Left lung (tissue), 10 donors: ENCODE data around the gene TRAPPC11. TPM values are rescaled to one million over a fixed set of nuclear protein-coding genes. Genes with fewer than 3 reads are reported as not detected.
"Not testable (repeated sequence)": the region's sequence is repeated elsewhere in the genome, so short reads cannot be mapped to it uniquely, and the experiment has no call there.

Experiments used
- ATAC-seq: fragments of 200-7000 bp; cut with Tn5 transposase; one replicate; pipeline ENCODE4 v1.9.1; 2020; ENCODE audit warnings: moderate library complexity
- DNase-seq, 4 donors: peaks; one replicate each; pipeline ENCODE4 v3.0.0-alpha.2; 2013 to 2020
- H3K27ac ChIP-seq, 2 donors: fragments of 200-600 bp; sonication (generic) in 1 of 2; one replicate each; pipeline versions ENCODE4 v1.5.0 to v1.8.0; 2020 to 2021
- H3K27me3 ChIP-seq, 2 donors: fragments of 200-600 bp; sonication (generic) in 1 of 2; one replicate each; pipeline versions ENCODE4 v1.5.0 to v1.8.0; 2020 to 2021
- H3K36me3 ChIP-seq, 2 donors: fragments of 200-600 bp; sonication (generic) in 1 of 2; one replicate each; pipeline versions ENCODE4 v1.5.0 to v1.8.0; 2020 to 2021
- H3K4me1 ChIP-seq, 2 donors: fragments of 200-600 bp; one replicate each; pipeline ENCODE4 v1.8.0; 2021
- H3K4me3 ChIP-seq, 2 donors: fragments of 200-600 bp; sonication (generic) in 1 of 2; one replicate each; pipeline versions ENCODE4 v1.5.0 to v1.8.0; 2020 to 2021; ENCODE audit warnings: mild to moderate bottlenecking in 1 of 2
- H3K9me3 ChIP-seq, 2 donors: fragments of 200-600 bp; sonication (generic) in 1 of 2; one replicate each; pipeline versions ENCODE4 v1.5.0 to v1.8.0; 2020 to 2021
- intact Hi-C, 2 donors: fragments of 100-400 bp; cut with DNase I; formaldehyde crosslinking; loops; one replicate each; pipeline versions ENCODE4 v1.11.2 to v1.14.2; 2022
- polyA plus RNA-seq, 6 donors: library from polyadenylated mRNA; unstranded; fragments of 120-200 nt; gene quantifications; one replicate each; pipeline ENCODE4 v1.2.1, GENCODE V29; 2013; ENCODE audit not compliant: insufficient read length in 6 of 6
- total RNA-seq, 2 donors: library from RNA; stranded (reverse); fragmentation: NEBNext Ultra II Directional; extraction: Animal tissue kit (Norgen Biotek cat#: 25700); gene quantifications; one replicate each; pipeline ENCODE4 v1.2.1, GENCODE V29; 2021
- TF ChIP-seq, protein P1 (sequence below), 2 donors: fragments of 200-600 bp; sonication (generic) in 1 of 2; IDR thresholded peaks; one replicate each; pipeline versions ENCODE4 v1.5.0 to v1.8.0; 2021; ENCODE audit warnings: antibody characterized with exemption in 2 of 2
- donor health status: DM: no; HTN: yes; CAD: no.
- donor health status: DM: no; HTN: no; CAD: no.

The TRAPPC11 gene
- total and polyA plus RNA-seq, 8 donors: 29.5 to 55.2 (median 49.2) TPM

DNA sequence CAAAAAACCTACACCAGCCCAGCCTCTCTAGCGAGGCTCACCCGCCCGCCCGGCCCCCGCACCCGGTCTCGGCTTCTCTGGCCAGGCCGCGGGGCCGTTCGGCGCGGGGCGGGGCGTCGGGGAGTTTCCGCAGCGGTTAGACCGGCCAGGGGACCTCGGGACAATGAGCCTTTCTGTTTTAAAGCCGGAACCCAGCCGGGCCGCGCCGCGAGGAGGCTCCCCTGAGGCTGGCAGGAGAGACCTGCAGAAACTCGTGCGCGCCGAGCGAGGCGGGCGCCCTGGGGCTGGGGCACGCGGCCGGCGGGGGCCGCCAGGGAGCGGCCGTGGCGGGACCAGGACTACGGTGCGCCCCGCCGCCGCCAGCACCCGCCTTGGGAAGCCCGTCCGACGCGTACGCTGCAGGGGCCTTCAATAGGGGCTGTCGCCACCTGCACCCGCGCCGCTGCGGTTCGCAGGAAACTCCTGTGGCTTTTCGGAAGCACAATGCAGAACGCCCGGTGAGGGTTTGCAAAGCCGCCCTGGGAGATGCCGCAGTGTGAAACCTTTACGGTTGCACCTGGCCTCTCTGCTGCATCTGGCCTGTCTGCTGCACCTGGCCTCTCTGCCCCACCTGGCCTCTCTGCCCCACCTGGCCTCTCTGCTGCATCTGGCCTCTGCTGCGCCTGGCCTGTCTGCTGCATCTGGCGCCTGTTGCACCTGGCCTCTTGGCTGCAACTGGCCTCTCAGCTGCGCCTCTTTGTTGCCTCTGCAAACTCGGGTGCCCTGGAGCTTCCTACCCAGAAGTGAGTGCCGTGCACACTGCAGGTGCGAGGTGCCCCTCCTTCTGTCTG lies 63.9 kb downstream of the TRAPPC11 start:
- Histone ChIP-seq H3K36me3 (no peaks in the 10 kb centered on the region), H3K9me3 (peaks cover 0 to 2% of the 10 kb centered on the region in 2 donors), H3K4me3 (peak overlapping the region; percentile 41 to 56), H3K27me3 (no peaks in the 10 kb centered on the region), H3K27ac (peak overlapping the region; percentile 19 to 69), H3K4me1 (peaks cover 0 to 20% of the 10 kb centered on the region in 2 donors)
- DNase-seq (peak; percentile 42 to 94 (median 76)), ATAC-seq (peak; percentile 86)
- intact Hi-C loops: no loop called here
- TF ChIP-seq, protein P1, sequence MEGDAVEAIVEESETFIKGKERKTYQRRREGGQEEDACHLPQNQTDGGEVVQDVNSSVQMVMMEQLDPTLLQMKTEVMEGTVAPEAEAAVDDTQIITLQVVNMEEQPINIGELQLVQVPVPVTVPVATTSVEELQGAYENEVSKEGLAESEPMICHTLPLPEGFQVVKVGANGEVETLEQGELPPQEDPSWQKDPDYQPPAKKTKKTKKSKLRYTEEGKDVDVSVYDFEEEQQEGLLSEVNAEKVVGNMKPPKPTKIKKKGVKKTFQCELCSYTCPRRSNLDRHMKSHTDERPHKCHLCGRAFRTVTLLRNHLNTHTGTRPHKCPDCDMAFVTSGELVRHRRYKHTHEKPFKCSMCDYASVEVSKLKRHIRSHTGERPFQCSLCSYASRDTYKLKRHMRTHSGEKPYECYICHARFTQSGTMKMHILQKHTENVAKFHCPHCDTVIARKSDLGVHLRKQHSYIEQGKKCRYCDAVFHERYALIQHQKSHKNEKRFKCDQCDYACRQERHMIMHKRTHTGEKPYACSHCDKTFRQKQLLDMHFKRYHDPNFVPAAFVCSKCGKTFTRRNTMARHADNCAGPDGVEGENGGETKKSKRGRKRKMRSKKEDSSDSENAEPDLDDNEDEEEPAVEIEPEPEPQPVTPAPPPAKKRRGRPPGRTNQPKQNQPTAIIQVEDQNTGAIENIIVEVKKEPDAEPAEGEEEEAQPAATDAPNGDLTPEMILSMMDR (IDR thresholded peaks at IDR 0.05): peak in 1 of 2 donors; percentile 11

- peaks cover 0 to 20% of the 10 kb centered on the region in 2 donors for H3K4me1 ChIP-seq
- DNase-seq (no peak), ATAC-seq (no peak)
- no peaks in the 10 kb centered on the region for H3K36me3 ChIP-seq
- no peaks in the 10 kb centered on the region for H3K27me3 ChIP-seq
- intact Hi-C loops: no loop called here
- TF ChIP-seq, protein P1 (IDR thresholded peaks at IDR 0.05): no peak
- H3K27ac ChIP-seq: peak overlapping the region in 1 of 2 donors; percentile 69
- H3K4me3 ChIP-seq: no peak overlapping the region
- peaks cover 0 to 2% of the 10 kb centered on the region in 2 donors for H3K9me3 ChIP-seq
These were observed 64.6 kb downstream of the TRAPPC11 start for GRCh38 chr4:183723561-183724228.

DNA sequence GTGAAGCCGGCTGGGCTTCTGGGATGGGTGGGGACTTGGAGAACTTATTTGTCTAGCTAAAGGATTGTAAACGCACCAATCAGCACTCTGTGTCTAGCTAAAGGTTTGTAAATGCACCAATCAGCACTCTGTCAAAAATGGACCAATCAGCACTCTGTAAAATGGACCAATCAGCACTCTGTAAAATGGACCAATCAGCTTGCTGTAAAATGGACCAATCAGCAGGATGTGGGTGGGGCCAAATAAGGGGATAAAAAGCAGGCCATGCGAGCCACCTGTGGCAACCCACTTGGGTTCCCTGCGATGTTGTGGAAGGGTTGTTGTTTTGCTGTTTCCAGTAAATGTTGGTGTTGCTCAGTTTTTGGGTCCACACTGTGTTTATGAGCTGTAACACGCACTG lies 66.5 kb downstream of the TRAPPC11 start:
- H3K27ac ChIP-seq, intact Hi-C loops, DNase-seq, H3K36me3 ChIP-seq, H3K9me3 ChIP-seq, H3K27me3 ChIP-seq, ATAC-seq, H3K4me3 ChIP-seq: not testable (repeated sequence)
- H3K4me1 ChIP-seq: peaks cover 0 to 20% of the 10 kb centered on the region in 2 donors

DNA sequence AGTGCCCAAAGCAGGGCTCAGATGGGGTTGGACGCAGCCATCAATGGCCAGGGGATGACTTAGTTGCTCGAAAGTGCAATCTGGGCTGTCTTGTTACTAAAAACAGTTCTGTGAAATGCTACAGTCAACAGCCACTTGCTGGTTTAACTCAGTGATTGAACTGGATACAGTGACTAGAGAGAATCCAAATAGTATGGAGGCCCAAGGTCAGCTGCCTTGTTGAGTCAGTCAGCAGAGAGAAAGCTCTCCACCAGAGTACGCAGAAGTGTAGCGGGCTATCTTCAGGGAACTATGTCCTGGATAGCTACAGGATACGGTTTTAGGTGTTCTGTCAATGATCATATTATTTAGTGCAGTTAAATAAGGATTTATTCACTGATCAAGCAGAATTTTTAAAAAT lies 68.4 kb downstream of the TRAPPC11 start:
- H3K9me3 ChIP-seq: peaks cover 0 to 2% of the 10 kb centered on the region in 2 donors
- DNase-seq (no peak), ATAC-seq (no peak)
- intact Hi-C loops: no loop called here
- H3K36me3 ChIP-seq: no peaks in the 10 kb centered on the region
- H3K4me3 ChIP-seq: no peak overlapping the region
- peaks cover 0 to 9% of the 10 kb centered on the region in 2 donors for H3K4me1 ChIP-seq
- H3K27ac ChIP-seq: no peak overlapping the region
- H3K27me3 ChIP-seq: no peaks in the 10 kb centered on the region
- TF ChIP-seq, protein P1 (IDR thresholded peaks at IDR 0.05): no peak

GRCh38 chr4:183728223-183729068 lies 69.4 kb downstream of the TRAPPC11 start:
- H3K4me3 ChIP-seq: no peak overlapping the region
- ATAC-seq (no peak), DNase-seq (no peak)
- peaks cover 0 to 2% of the 10 kb centered on the region in 2 donors for H3K9me3 ChIP-seq
- intact Hi-C loops: no loop called here
- H3K27me3 ChIP-seq: no peaks in the 10 kb centered on the region
- H3K4me1 ChIP-seq: peaks cover 0 to under 1% of the 10 kb centered on the region in 2 donors
- TF ChIP-seq, protein P1 (IDR thresholded peaks at IDR 0.05): no peak
- H3K36me3 ChIP-seq: no peaks in the 10 kb centered on the region
- no peak overlapping the region for H3K27ac ChIP-seq
